NCI-H2171 (cell line): ENCODE data around the gene ZNF91.
"Not testable (repeated sequence)": the region's sequence is repeated elsewhere in the genome, so short reads cannot be mapped to it uniquely, and the experiment has no call there.

Experiments
- DNase-seq: peaks from one replicate; lab custom pipeline; 2025; lab: John Stamatoyannopoulos, UW

Gene ZNF91

GRCh38 chr19:23395041-23395721 is at the start of gene ZNF91:
Gene ZNF91 (minus strand): TSS chr19:23395471. CDS start chr19:23395354, 117 bp downstream.
- DNase-seq: peak; percentile 95

DNA sequence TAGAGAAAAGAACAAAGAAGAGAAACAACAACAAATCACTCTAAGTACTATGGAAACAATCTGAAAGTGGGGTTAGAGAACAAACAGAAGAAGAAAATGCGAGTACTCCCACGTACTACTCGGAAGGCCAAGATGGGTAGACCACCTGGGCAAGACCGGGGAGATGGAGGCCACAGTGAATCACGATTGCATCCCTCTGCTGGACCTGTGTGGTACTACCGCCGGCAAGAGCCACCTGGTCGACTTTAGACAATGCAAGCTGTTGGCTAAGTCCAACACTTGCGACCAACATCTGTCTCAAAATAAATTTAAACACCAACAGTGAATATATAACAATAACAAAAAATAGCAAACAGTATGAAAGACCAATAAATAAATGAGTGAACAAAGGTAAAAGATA is 45.5 kb upstream of the ZNF91 start:
- DNase-seq: no peak

DNA sequence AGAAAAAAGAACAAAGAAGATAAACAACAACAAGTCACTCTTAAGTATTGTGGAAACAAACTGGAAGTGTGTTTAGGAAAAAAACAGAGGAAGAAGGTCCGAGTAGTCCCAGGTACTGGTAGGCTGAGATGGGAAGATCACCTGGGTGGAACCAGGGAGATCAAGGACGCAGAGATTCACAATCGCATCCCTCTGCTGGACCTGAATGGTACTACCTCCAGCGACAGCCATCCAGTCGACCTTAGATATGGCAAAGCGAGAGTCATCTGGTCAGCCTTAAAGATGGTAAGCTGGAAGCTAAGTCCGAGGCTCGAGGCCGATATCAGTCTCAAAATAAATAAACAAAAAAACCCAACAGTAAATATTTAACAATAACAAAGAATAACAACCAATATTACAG is 44.9 kb upstream of the ZNF91 start:
- DNase-seq: no peak

DNA sequence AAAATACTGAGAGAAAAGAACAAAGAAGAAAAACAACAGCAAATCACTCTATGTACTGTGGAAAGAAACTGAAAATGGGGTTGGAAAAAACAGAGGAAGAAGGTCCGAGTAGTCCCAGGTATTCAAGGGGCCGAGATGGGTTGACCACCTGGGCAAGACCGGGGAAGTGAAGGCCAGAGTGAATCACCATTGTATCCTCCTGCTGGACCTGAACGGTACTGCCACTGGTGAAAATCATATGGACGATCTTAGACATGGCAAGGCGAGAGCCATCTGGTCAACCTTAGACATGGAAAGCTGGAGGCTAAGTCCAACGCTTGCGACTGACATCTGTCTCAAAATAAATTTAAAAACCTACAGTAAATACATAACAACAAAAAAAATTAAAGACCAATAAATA is 44.4 kb upstream of the ZNF91 start:
- DNase-seq: no peak

DNA sequence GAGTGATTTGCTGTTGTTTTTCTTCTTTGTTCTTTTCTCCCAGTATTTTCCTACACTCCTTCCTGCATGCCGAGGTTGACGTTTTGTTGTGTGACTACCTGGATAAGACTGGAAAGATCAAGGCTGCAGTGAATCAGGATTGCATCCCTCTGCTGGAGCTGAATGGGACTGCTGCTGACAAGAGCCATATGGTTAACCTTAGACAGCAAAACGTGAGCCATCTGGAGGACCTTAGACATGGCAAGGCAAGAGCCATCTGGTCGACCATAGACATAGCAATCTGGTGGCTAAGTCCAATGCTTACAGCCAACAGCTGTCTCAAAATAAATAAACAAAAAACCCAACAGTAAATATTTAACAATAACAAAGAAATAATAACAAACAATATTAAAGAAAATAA is 42.6 kb upstream of the ZNF91 start:
- peak; percentile 28 for DNase-seq

GRCh38 chr19:23436944-23437343 is 41.7 kb upstream of the ZNF91 start:
- no peak for DNase-seq

DNA sequence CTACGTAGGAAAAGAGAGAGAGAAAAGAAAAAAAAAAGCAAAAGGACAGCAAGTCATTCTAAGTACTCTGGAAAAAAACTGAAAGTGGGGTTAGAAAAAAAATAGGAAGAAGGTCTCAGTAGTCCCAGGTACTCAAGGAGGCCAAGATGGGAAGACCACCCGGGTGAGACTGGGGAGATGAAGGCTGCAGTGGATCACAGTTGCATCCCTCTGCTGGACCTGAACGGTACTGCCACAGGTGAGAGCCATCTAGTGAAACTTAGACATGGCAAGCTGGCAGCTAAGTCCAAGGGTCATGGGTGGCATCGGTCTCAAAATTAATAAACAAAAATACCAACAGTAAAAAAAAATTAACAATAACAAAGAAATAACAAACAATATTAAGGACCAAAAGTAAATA is 41.0 kb upstream of the ZNF91 start:
- DNase-seq: no peak

DNA sequence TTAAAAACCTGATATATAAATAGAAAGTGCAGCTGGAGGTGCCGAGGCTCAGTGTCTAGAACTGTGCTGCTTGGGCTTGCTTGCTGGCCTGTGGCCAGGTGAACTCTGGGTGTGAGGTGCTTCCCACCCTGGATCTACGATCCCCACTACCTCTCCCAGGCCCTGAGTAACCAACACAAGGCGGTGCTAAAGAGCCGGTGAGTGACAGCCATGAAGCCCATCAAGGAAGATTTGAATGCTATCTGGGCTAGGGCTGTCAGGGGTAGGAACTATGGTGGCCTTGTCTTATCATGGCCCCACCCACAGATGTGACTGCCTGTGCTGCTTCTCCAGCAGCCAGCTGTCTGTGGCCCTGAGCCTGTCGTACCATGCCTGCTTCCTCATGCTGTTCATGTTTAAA is 25.6 kb upstream of the ZNF91 start:
- no peak for DNase-seq

DNA sequence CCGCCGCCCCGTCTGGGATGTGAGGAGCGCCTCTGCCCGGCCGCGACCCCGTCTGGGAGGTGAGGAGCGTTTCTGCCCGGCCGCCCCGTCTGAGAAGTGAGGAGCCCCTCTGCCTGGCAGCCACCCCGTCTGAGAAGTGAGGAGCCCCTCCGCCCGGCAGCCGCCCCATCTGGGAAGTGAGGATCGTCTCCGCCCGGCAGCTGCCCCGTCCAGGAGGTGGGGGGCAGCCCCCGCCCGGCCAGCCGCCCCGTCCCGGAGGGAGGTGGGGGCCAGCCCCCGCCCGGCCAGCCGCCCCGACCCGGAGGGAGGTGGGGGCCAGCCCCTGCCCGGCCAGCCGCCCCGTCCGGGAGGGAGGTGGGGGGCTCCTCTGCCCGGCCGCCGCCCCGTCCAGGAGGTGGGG is 24.0 kb upstream of the ZNF91 start:
- not testable (repeated sequence) for DNase-seq

DNA sequence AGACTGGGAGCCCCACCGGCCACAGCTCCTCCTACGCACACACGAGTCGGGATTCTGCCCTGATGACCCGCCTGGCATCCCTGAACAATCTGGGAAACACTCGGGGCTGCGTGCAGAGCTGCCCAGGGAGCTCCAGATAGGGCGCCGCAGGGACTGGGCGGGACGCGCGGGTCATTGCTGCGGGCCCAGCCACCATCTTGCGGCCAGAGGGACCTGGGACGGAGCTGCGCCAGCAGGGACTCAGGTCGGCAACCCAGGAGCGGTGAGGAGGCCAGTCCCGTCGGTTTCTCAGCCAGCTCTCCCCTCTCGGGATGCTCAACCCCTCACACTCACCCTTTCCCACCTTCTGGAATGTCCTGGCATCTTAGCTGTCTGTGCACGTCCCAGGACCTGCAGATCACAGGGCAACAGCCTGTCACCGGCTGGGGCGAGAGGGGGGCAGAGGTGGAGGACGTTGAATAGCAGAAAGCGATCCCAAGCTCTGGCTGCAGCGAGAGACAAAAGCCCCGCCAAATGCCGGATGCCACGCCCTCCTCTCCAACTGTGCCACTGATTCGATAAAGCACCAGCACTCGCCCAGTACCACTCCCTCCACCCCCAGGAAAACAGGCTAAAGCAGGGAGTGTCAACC is 20.4 kb upstream of the ZNF91 start:
- no peak for DNase-seq

DNA sequence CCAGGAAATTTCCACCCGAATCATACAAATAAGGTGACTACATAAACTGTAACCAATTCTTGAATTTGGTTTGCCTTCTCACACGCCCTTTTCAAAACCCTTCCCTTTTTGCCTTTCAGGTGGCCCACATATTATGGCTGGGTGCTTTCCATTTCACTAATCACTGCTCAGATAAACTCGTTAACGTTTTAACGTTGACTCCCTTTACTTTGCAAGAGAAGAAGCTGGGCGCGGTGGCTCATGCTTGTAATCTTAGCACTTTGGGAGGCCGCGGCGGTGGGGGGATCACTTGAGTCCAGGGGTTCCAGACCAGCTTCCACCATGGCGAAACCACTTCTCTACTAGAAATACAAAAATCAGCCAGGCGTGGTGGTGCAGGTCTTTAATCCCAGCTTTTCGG is 19.8 kb upstream of the ZNF91 start:
- DNase-seq: no peak

GRCh38 chr19:23410155-23410554 is 14.9 kb upstream of the ZNF91 start:
- DNase-seq: no peak

DNA sequence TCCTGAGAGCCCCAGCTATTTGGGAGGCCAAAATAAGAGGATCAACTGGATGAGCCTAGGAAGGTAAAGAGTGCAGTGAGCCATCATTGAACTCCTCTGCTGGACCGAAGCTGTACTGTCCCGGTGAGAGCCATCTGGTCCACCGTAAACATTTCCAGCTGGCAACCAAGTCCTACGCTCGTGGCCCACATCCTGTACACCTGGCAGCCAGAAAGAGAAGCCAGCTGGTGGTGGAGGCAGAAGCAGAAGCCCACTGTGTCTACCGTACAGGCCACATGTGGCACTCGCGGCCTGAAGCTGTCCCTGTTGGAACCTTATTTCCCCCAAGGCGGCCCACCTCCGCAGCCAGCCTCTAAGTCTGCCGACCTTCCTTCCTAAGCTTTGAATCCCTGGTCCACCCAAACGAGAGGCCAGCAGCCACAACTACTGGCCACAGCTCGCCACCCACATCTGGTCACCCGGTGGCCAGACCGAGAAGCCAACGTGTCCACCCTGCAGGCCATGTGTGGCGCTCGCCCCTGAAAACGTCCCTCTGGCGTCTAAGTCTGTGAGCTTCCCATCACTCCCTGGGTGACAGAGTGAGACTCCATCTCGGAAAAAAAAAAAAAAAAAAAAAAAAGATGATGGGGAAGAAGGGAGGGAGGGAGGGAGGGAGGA is 14.2 kb upstream of the ZNF91 start:
- DNase-seq: peak; percentile 11

DNA sequence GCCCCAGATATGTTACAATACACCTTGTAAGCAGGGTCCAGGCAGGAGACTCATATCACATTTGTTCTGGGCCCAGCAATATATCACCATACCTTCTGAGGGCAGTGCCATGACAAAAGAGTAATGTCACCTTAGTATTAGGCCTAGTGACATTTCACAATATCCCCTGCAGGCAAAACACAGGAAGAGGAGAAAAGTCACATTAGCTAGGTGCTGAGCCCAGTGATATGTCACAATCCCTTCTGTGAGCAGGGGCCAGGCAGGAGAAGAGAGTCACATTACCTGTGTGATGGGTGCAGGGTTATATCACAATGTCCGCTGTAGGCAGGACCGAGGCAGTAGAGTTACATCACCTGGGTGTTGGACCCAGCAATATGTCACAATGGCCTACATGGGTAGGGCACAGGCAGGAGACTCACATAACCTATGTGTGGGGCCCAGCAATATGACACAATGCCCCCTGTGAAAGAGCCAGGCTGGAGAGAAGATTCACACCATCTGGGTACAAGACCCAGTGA is 12.4 kb upstream of the ZNF91 start:
- no peak for DNase-seq

DNA sequence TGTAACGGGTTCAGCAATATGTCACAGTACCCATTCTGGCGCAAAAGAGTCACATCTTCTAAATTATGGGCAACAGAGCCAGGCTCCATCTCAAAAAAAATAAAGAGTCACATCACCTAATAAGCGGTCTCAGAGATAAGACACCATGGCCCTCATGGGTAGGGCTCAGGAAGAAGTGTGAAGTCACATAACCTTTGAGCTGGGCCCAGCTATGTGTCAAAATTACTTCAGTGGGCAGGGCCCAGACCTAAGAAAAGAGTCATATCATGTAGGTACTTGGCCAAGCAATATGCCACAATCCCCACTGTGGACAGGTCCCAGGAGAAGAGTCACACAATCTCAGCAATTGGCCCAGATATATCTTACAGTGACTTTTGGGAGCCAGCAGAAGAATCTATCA is 11.4 kb upstream of the ZNF91 start:
- DNase-seq: no peak

GRCh38 chr19:23406091-23406490 is 10.8 kb upstream of the ZNF91 start:
- DNase-seq: no peak

DNA sequence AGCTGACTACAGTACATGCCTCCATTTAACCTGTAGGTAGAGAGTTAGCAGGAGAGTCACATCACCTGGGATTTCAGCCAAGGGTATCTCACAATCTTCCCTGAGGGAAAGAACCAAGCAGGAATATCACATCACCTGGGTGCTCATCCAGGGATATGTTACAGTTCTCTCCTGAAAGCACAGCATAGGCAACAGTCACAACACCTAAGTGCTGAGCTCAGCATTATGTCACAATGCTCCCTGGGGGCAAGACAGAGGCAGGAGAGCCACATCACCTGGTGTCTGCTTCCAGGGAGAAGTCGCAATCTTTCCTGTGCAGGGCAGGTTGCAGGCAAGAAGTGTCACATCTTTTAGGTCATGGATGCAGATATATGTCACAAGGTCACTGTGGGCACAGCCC is 9.4 kb upstream of the ZNF91 start:
- no peak for DNase-seq

DNA sequence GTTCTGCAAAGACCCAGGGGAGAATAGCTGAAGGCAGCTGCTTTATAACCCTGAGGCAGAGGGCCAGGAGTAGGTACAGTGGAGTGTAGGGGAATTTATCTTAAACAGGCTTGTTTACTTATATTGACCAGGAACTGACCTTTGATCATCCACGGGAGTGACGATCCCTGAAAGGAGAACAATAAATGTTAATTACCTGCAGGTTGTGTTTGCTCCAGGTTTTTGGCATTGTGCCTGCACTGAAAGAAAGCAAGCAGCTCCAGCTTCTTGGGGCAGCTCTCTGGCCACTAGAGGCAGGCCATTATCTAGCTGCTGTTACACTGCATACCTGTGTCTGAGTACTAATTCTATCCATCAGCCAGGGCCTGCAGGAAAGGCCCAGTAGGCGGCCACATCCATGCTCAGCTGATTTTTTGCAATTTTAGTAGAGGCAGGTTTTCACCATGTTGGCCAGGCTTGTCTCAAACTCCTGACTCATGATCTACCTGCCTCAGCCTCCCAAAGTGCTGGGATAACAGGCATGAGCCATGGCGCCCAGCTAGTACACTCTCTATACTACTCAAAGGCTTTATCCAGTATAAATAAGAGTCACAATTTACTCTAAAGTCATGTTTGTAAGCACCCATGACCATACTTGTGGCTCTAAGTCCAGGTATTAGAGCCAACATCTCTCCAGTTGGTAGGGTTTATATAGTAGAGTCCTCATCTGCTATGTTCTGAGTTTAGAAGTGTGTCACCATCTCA is 8.5 kb upstream of the ZNF91 start:
- DNase-seq: no peak

- no peak for DNase-seq
Observed at GRCh38 chr19:23403052-23403451, 7.8 kb upstream of the ZNF91 start.

- no peak for DNase-seq
Observed at GRCh38 chr19:23402388-23402787, 7.1 kb upstream of the ZNF91 start.

GRCh38 chr19:23401086-23401610 is 5.9 kb upstream of the ZNF91 start:
- DNase-seq: no peak

- DNase-seq: no peak
Observed at GRCh38 chr19:23399443-23399842, 4.2 kb upstream of the ZNF91 start.
